IPS-18c (cell line): ENCODE data around the gene PPP6C.
"Not testable (repeated sequence)": the region's sequence is repeated elsewhere in the genome, so short reads cannot be mapped to it uniquely, and the experiment has no call there.

Experiments
- H3K4me3 ChIP-seq: 2 replicates; pipeline ENCODE4 v1.7.0; 2013; ENCODE audit warnings: low read depth, mild to moderate bottlenecking, low read length, moderate library complexity; ENCODE audit not compliant: insufficient read depth
- H3K9me3 ChIP-seq: one replicate; pipeline ENCODE4 v1.6.1; 2013; ENCODE audit warnings: mild to moderate bottlenecking, low read length, moderate library complexity; ENCODE audit not compliant: control insufficient read depth, insufficient read depth

The PPP6C gene

DNA sequence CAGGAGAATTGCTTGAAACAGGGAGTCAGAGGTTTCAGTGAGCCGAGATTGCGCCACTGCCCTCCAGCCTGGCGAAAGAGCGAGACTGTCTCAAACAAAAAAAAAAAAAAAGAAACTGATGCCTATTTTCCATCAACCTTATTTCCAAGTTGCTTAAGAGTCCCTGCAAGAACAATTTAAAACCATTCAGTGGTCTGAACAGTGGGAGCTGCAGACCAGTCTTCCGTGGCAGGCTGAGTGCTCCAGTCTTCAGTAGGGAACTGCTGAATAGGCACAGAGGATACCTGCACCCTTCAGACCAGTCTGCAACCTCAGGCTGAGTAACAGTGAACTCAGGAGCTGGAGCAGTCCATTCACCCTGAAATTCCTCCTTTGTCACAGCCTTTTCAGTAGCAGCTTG, 4.9 kb upstream of the PPP6C start:
- H3K4me3 ChIP-seq = not testable (repeated sequence)

DNA sequence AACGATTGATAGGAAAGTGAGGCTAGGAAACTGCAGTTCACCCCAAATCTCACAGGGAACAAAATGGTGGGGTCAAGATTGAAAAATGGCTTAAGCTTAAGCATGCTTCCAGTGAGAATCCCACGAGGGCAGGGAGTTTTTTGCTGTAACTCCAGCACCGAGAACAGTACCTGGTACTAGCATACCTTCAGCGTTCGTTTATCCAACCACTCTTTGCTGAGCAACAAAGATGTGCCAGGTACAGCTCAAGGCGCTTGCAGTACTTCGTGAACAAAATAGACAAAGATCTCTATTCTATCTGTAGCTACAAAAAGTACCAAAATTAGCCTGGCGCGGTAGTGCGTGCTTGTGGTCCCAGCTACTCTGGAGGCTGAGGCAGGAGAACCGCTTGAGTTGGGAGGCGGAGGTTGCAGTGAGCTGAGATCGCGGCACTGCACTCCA, 778 bp upstream of the PPP6C start:
- Histone ChIP-seq H3K4me3 (peak overlapping the region; percentile 96), H3K9me3 (no peaks in the 10 kb centered on the region)

More for the DNA sequence above, 4.9 kb upstream of the PPP6C start:
- H3K9me3 ChIP-seq = not testable (repeated sequence)

DNA sequence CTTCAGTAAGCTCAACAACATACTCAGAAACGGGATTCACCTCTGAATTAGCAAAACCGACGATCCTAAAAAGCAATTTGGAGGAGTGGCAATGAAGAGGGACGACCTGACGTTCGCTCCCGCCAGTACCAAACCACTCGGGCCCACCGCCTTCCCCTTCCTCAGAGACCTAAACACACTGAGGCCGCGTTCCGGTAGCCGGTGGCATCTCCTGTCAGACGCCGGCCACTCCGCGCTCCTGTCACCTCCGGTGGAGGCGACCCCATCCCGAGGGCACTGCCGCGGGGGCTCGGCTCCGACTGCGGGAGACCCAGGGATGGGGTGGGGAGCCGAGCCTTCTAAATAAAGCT, 617 bp downstream of the PPP6C start:
- peak overlapping the region; percentile 96 for H3K4me3 ChIP-seq
- no peaks in the 10 kb centered on the region for H3K9me3 ChIP-seq

DNA sequence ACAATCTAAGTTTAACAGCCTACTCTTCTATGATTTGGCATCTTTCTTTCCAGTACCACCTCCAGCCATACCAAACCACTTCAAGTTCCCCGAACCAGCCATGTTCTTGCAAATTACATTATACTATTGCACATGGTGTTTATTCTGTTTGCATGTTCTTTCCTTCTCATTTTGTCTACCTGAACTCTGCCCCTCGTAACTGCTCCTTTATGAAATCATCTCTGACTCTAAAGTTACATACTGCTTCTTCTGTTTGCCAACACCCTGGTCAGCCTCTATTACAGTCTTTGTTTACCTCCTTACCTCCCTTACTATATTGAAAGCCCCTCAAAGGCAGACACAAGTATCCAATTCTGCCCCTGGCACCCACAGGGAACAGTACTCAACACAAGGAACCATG, 6.0 kb downstream of the PPP6C start:
- Histone ChIP-seq H3K9me3 (no peaks in the 10 kb centered on the region), H3K4me3 (no peak overlapping the region)

DNA sequence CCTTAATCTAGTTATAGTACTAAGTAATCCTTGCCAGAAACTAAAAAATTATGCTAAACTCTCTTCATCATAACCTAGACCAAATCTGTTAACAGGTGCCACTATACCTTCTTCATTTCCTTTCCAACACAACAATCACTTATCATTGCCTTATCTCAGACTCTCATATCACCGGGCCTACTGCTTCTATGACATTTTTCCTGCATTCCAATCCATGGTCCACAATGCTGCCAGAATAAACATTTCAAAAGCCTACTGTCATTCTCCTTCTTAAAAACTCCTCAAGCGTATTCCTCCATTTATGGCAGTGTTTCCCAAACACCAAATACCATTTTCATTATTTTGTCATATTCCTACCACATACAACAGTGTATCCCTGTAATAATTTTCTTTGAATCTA, 6.5 kb downstream of the PPP6C start:
- Histone ChIP-seq H3K4me3 (no peak overlapping the region), H3K9me3 (no peaks in the 10 kb centered on the region)

DNA sequence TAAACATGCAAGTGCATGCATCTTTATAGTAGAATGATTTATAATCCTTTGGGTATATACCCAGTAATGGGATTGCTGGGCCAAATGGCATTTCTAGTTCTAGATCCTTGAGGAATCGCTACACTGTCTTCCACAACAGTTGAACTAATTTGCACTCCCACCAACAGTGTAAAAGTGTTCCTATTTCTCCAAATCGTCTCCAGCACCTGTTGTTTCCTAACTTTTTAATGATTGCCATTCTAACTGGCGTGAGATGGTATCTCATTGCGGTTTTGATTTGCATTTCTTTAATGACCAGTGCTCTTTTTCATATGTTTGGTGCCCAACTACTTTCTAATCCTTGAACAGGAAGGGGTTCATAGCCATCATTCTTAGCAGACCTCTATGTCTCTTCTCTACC, 7.8 kb downstream of the PPP6C start:
- H3K9me3 ChIP-seq, H3K4me3 ChIP-seq: not testable (repeated sequence)

DNA sequence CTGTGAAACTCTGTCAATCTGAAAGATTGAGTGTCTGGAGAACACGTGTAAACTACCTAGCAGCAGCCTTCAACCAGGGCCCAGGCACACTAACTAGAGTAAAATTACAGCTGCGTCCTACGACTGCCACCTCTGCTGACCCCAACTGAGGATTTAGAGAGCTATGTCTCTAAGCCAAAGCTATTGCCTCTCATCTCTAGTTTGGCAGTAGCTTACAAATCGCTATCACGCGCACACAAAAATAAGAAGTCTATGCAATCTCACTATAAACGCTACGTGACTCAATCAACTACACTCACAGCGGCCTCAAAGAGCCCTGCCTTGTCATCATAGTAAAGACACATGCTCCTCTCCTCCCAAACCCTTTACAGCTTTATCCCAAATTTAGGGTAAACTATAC, 8.7 kb downstream of the PPP6C start:
- H3K4me3 ChIP-seq = no peak overlapping the region
- H3K9me3 ChIP-seq = no peaks in the 10 kb centered on the region

DNA sequence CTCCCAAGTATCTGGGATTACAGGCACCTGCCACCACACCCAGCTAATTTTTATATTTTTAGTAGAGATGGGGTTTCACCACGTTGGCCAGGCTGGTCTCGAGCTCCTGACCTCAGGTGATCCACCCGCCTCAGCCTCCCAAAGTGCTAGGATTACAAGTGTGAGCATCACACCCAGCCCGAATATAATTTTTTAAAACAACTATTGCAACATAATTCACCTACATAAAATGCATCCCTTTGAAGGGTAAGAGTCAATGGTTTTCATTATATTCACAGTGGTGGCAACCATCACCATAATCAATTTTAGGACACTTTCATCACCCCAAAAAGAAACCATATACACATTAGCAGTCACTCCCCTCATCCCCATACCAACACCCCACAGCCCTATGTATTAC, 9.8 kb downstream of the PPP6C start:
- not testable (repeated sequence) for H3K9me3 ChIP-seq, H3K4me3 ChIP-seq

DNA sequence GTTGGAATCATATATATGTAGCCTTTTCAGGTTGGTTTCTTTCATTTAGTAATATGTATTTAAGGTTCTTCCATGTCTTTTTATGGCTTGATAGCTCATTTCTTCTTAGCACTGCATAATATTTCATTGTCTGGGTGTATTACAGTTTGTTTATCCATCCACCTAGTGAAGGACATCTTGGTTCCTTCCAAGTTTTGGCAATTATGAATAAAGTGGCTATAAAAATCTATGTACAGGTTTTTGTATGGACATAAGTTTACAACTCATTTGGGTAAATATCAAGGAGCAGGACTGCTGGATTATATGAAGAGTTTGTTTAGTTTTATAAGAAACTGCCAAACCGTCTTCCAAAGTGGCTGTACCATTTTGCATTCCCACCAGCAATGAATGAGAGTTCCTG, 11.7 kb downstream of the PPP6C start:
- Histone ChIP-seq H3K9me3 (no peaks in the 10 kb centered on the region), H3K4me3 (no peak overlapping the region)

DNA sequence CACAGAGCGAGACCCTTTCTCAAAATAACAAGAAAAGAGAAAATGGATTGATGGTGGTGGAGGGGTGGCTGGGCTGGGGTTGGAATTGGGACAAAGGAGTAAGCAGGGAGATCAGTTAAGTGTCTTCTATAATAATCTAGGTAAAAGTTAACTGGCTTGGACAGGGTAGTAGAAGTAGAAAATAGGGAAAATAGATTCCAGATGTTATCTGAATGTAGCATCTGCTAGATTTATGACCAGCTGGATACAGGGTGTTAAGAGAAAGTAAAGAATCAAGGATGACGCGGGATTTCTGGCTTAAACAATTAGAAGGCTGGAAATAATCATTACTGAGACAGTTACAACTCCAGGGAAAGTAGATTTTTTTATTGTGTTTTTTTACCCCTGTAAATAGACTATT, 13.0 kb downstream of the PPP6C start:
- no peak overlapping the region for H3K4me3 ChIP-seq
- no peaks in the 10 kb centered on the region for H3K9me3 ChIP-seq

DNA sequence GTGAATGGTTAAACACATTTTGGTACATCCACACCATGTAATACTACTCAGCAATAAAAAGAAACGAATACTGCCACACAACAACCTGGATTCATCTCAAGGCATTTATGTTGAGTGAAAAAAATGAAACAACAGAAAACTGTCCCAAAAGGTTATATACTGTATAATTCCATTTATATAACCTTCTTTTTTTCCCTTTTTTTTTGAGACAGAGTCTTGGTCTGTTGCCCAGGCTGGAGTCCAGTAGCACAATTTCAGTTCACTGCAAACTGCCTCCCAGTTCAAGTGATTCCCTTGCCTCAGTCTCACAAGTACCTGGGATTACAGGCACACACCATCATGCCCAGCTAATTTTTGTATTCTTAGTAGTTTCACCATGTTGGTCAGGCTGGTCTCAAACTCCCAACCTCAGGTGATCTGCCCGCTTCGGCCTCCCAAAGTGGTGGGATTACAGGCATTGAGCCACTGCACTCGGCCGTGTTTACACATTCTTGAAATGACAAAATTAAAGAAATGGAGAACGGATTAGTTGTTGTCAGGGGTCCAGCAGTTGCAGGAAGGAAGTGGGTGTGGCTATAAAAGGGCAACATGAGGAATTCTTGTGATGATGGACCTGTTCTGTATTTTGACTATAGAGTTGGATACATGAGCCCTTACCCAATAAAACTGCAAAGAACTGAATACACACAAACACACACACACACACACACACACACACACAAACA, 17.4 kb downstream of the PPP6C start:
- Histone ChIP-seq H3K9me3 (no peaks in the 10 kb centered on the region), H3K4me3 (no peak overlapping the region)

DNA sequence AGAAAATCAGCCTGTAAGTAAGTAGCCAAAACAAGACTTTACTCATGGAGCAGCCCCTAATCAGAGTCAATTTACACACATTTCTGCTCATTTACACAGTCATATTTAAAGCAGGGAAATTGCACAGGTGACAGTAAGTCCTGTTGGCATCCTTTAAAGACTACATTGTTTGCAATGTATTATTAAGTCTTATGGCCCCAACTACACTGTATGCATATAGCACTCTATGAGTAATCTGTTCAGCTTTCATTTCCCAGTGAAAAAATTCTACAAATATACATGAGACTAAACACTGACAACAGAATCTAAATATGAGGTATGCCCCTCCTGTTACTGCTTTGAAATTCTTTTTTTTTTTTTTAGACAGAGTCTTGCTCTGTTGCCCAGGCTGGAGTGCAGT, 19.7 kb downstream of the PPP6C start:
- Histone ChIP-seq H3K9me3 (no peaks in the 10 kb centered on the region), H3K4me3 (no peak overlapping the region)

DNA sequence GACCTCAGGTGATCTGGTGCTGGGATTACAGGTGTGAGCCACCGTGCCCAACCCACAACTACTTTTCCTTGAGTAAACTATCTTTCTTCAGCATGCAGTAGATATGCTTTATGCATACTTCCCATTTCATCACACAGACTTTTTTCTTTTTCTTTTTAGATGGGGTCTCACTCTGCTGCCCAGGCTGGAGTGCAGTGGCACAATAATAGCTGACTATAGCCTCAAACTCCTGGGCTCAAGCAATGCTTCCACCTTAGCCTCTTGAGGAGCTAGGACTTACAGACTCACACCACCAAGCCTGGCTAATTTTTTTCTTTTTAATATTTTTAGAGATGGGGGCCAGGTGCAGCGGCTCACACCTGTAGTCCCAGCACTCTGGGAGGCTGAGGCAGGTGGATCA, 22.8 kb downstream of the PPP6C start:
- Histone ChIP-seq H3K4me3 (no peak overlapping the region), H3K9me3 (no peaks in the 10 kb centered on the region)

DNA sequence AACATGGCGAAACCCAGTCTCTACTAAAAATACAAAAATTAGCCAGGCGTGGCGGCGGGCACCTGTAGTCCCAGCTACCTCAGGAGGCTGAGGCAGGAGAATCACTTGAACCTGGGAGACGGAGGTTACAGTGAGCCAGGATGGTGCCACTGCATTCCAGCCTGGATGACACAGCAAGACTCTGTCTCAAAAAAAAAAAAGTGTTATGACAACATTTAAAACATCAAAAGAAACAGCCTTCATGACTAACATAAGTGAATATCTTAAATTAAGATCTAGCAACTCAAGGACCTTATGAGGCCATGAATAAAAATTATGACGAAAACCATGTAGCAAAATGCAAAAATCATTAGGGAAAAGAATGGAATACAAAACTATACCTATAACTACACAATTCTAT, 26.7 kb downstream of the PPP6C start:
- not testable (repeated sequence) for H3K4me3 ChIP-seq, H3K9me3 ChIP-seq

DNA sequence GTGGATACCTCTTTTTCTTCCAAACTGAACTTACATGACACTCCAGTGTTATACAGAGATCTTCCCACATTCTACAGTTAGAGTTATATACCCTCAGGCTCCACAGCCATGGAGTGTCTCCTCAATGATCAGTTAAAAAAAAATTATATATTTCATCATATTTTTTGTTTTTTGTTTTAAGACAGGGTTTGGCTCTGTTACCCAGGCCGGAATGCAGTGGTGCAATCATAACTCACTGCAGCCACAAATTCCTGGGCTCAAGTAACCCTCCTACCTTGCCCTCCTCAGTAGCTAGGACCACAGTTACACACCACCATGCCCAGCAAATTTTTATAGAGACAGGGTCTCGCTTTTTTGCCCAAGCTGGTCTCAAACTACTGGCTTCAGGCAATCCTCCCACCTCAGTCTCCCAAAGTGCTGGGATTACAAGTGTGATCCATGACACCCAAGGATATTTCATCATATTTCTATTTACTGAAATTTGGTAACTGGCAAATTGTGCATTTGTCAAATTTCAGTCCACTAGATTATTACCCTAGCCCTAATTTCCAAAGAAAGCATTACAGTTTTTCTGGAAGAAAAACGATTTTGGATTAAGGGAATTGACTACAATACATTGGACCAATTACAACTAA, 28.2 kb downstream of the PPP6C start:
- Histone ChIP-seq H3K9me3 (no peaks in the 10 kb centered on the region), H3K4me3 (no peak overlapping the region)

DNA sequence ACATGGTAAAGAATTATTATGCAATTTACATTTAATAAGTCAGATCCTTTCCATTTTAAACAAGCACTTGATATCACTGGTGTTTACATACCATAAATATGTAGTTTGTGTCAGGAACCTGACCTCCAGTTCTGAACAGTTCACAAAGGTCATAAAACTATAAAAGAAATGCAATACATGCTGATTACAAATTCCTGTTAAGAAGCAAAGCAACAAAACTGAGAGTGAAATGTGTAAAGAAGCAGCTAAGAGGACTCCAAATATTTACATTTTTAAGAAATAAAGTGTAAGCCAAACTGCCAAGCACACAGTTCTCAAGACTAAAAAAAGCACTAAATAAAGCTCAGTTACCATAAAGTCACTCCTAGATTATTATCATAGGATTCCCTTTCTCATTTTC, 28.9 kb downstream of the PPP6C start:
- no peak overlapping the region for H3K4me3 ChIP-seq
- H3K9me3 ChIP-seq = no peaks in the 10 kb centered on the region

DNA sequence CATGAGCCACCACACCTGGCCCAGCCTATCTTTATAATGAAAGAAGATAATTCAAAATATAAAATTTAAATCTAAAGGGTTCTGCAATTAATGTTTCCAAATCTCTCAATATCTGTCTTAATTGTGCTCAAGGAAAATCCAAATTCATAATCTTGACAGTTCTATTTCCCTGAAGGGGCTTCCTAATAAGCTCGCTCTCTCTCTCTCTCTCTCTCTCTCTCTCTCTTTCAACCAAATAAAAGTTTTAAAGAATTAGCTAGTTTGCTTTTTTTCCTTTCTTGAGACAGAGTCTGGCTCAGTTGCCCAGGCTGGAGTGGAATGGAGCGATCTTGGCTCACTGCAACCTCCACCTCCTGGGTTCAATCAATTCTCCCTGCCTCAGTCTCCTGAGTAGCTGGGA, 33.1 kb downstream of the PPP6C start:
- H3K9me3 ChIP-seq = no peaks in the 10 kb centered on the region
- no peak overlapping the region for H3K4me3 ChIP-seq

DNA sequence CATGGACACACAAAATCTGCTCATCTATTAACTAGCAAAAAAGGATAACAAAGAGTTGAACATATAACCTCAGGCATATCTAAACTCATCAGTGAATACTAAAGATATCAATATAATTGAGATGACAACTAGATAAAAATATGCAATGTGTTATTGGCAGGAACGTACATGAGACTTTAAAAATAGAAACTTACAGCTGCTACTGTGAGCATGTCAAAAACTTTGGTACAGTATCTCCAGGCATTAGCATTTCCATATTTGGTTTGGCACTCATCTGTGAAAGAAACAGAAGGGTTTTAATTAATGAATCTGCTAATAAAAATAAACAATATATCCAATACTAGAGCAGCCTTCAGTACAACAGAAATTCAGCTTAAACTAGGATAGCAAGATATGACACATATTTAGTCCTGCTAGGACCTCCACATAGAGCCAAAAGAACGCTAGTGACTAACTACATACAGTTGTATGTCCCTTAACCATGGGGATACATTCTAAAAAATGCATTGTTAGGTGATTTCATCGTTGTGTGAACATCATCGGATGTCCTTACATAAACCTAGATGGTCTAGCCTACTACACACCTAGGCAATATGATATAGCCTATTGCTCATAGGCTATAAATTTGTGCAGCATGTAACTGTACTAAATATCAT, 35.8 kb downstream of the PPP6C start:
- Histone ChIP-seq H3K4me3 (no peak overlapping the region), H3K9me3 (no peaks in the 10 kb centered on the region)
